GM18858 (cell line): ENCODE data around the gene DRD5.
"Not testable (repeated sequence)": the region's sequence is repeated elsewhere in the genome, so short reads cannot be mapped to it uniquely, and the experiment has no call there.

Source experiments
- ATAC-seq: cut with Tn5 transposase; IDR thresholded peaks from one replicate; pipeline ENCODE4 v1.9.1; 2021; ENCODE audit not compliant: unreplicated experiment

Gene DRD5

GRCh38 chr4:9781343-9782135, at the start of gene DRD5:
TSS of gene DRD5 (plus strand) at chr4:9781634. CDS start at chr4:9782030, 396 bp downstream.
- no peak for ATAC-seq

DNA sequence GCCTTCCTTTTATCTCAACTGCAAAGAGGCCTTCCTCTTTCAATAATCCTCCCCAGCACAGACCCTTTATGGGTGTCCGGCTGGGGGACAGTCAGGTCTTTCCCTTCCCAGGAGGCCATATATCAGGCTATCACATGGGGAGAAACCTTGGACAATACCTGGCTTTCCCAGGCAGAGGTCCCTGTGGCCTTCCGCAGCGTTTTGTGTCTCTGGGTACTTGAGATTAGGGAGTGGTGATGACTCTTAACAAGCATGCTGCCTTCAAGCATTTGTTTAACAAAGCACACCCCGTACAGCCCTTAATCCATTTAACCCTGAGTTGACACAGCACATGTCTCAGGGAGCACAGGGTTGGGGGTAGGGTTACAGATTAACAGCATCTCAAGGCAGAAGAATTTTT, 49.2 kb upstream of the DRD5 start:
- ATAC-seq: not testable (repeated sequence)

- no peak for ATAC-seq
Measured at GRCh38 chr4:9735515-9735914, 45.9 kb upstream of the DRD5 start.

DNA sequence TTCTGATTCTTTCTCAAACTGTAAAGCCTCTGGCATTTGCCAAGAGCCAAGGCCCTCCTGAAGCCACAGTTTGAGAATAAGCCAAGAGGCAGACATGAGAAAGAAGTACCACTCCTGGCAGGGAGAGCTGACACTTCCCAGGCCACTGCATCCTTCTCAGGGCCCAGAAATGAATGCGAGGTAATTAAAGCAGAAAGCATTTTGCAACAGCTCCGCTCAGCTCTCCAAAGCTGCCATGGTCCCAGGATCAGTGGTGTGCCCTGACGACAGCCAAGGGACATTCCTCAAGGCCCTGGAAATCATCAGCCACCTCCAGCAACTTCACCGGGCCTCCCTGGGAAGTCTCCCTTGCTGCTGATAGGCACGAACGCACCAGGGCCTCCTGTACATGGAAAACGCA, 44.2 kb upstream of the DRD5 start:
- ATAC-seq: not testable (repeated sequence)

DNA sequence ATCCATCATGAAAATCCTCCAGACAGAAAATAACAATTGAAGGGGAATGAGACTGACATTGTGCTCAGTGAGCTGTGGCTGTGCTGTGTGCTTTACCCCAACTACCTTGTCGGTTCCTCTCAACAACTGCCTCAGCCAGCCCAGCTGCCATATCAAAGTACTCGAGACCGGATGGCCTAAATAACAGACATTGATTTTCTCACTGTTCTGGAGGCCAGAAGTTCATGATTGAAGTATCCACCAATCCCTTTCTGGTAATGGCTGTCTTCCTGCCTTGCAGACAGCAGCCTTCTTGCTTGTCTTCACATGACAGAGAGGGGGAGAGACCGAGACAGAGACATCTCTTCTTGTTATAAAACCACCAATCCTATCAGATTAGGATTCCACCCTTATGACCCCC, 37.6 kb upstream of the DRD5 start:
- ATAC-seq: not testable (repeated sequence)

- no peak for ATAC-seq
Measured at GRCh38 chr4:9745782-9746181, 35.7 kb upstream of the DRD5 start.

GRCh38 chr4:9758641-9759317, 22.7 kb upstream of the DRD5 start:
- ATAC-seq: no peak

DNA sequence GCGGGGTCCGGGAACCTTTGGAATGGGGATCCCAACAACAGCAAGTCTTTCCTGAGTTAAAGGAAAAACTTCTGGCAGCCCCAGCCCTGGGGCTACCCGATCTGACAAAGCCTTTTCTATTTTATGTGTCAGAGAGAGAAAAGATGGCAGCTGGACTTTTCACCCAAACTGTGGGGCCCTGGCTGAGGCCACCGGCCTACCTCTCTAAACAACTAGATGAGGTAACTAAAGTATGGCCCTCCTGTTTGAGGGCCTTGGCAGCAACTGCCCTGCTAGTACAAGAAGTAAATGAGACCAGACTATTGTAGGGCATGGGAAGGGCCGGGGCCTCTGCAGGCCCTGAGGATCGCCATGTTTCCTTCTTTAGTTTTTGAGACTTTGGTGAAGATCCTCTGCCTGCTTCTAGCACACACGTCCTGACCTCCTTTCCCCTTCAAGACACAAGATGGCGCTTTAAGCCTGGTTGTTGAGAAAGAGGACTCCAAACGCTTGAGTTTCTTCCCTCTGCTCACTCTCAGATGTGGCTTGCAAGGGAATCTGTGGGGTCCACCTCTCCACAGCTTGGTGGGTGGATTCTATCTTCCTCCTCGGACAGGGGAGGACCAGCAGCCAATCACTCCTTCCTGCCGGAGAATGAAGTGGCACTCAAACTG, 18.5 kb upstream of the DRD5 start:
- ATAC-seq: no peak

- ATAC-seq: no peak
Measured at GRCh38 chr4:9764155-9764696, 17.2 kb upstream of the DRD5 start.

- no peak for ATAC-seq
Measured at GRCh38 chr4:9765091-9765490, 16.3 kb upstream of the DRD5 start.

- no peak for ATAC-seq
Measured at GRCh38 chr4:9769321-9769720, 12.1 kb upstream of the DRD5 start.

DNA sequence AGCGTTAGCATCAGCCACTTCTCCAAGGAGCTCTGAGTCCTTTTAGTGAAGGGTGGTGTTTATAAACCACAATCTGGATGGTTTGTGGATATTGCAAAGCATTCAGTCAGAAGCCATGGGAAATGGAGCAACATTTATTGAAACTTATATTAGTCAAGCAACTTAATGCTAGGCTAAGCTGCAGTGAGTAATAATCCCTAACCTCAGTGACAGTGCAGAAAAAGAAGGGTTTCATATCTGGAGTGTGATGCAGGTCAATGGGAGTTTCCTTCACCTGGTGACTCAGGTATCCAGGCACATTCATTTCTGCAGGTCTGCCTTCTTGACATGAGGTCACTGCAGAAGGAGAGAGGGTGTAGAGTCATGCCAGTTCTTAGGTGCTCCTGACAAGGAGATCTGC, 10.4 kb upstream of the DRD5 start:
- ATAC-seq: no peak

GRCh38 chr4:9773471-9773870, 8.0 kb upstream of the DRD5 start:
- no peak for ATAC-seq

DNA sequence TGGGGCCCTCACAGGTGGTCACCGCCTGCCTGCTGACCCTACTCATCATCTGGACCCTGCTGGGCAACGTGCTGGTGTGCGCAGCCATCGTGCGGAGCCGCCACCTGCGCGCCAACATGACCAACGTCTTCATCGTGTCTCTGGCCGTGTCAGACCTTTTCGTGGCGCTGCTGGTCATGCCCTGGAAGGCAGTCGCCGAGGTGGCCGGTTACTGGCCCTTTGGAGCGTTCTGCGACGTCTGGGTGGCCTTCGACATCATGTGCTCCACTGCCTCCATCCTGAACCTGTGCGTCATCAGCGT, 652 bp downstream of the DRD5 start:
- ATAC-seq: no peak

GRCh38 chr4:9785891-9786290, 4.5 kb downstream of the DRD5 start:
- ATAC-seq: not testable (repeated sequence)

DNA sequence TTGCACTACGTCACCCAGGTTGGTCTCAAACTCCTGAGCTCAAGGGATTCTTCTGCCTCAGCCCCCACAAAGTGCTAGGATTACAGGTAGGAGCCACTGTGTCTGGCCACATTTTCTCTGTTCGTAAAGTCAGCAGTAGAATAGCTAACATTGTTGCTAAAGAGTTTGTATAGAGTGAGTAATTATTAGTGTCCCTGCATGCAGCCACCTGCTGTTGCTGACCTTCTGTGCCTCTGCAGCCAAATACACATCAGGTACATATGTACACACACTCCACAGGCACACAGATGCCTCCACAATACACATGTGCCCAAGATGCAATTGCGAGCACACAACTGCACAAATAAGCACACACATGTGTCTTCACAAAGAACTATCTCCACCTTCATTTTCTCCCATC, 10.9 kb downstream of the DRD5 start:
- ATAC-seq: no peak

DNA sequence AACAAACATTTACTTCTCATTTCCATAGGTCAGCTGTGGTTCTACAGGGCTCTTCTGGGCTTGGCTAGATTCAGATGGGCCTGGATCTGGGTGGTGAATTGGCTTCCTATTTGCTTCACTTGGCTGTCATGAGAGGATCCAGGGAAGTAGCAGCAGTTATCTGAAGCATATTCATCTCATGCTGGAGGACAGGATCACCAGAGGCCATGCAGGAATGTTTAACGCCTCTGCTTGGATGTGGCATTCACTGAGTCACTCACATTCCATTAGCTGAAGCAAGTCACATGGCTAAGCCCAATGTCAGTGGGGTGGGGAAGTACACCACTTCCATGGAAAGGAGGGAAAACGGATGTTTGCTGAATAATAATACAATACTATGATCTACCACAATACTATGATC, 15.2 kb downstream of the DRD5 start:
- not testable (repeated sequence) for ATAC-seq

GRCh38 chr4:9800848-9801247, 19.4 kb downstream of the DRD5 start:
- no peak for ATAC-seq

DNA sequence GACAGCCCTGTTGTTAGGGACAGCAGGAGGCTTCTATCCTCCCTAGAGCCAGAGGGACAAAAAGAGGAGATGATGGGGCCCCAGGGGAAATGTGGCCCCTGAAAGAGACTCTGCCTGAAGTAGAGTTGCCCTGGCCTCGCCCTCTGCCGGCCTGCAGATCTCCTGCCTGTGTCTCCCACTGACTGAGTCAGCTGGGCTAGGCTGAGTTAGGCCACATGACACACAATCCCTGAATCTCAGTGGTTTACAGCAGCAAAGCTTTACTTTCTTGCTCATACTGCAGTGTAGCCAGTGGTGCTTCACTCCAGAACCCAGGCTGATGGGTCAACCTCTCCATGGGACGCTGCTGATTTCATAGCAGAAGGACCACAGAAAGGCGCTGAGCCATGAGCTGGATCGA, 23.5 kb downstream of the DRD5 start:
- no peak for ATAC-seq

DNA sequence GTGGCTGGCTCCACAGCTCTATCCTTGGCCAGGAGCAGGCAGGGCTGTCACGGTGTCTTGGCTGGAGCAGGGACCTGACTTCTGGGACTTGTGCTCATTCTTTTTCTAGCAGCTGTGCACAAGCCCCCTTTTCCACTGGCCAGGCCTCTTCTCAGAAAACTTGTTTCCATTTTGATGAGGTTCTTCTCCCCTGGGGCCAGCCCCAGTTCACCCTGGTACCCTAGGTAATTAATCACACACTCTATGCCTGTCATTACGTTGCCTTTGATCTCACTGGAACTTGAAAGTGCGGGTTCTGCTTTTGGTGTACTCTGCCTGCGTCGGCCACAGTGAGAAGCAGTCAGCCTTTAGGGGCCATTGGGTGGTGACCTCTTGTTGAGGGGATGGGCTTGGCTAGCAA, 26.6 kb downstream of the DRD5 start:
- ATAC-seq: no peak

- no peak for ATAC-seq
Measured at GRCh38 chr4:9811806-9812205, 30.4 kb downstream of the DRD5 start.
